Stimulated activated CD4-positive, alpha-beta T cell treated with anti-CD3 and anti-CD28 coated beads, Interleukin-4, amount 100 ng/mL, for 1 hour (primary cell): Measurements from ENCODE around the gene PNPLA2.

Source experiments
- DNase-seq: peaks from one replicate; pipeline ENCODE4 v3.0.0-alpha.2; 2020

PNPLA2 gene

GRCh38 chr11:819943-820649, 1.4 kb downstream of the PNPLA2 start:
- peak; percentile 92 for DNase-seq

- no peak for DNase-seq
Observed at GRCh38 chr11:820655-821511, 2.2 kb downstream of the PNPLA2 start.

- DNase-seq = no peak
Observed at GRCh38 chr11:821512-822371, 3.0 kb downstream of the PNPLA2 start.

- DNase-seq = no peak
Observed at GRCh38 chr11:823441-824291, 5.0 kb downstream of the PNPLA2 start.

GRCh38 chr11:824292-824880, 5.7 kb downstream of the PNPLA2 start:
- no peak for DNase-seq

- no peak for DNase-seq
Observed at GRCh38 chr11:824942-825341, 6.2 kb downstream of the PNPLA2 start.

GRCh38 chr11:825366-826226, 6.9 kb downstream of the PNPLA2 start:
- DNase-seq = no peak

GRCh38 chr11:826227-826621, 7.5 kb downstream of the PNPLA2 start:
- no peak for DNase-seq

GRCh38 chr11:826836-827145, 8.1 kb downstream of the PNPLA2 start:
- no peak for DNase-seq

GRCh38 chr11:827146-827896, 8.6 kb downstream of the PNPLA2 start:
- no peak for DNase-seq

GRCh38 chr11:827897-828192, 9.1 kb downstream of the PNPLA2 start, which contains the start of gene CRACR2B:
CRACR2B (plus strand) TSS chr11:827919; CDS start chr11:828608, 689 bp downstream.
- no peak for DNase-seq

- DNase-seq = no peak
Observed at GRCh38 chr11:828506-829175, 9.9 kb downstream of the PNPLA2 start.

GRCh38 chr11:829176-829846, 10.6 kb downstream of the PNPLA2 start:
- DNase-seq = no peak

- DNase-seq = no peak
Observed at GRCh38 chr11:829847-830294, 11.2 kb downstream of the PNPLA2 start.

- peak; percentile 61 for DNase-seq
Observed at GRCh38 chr11:830295-831117, 11.8 kb downstream of the PNPLA2 start.

- no peak for DNase-seq
Observed at GRCh38 chr11:831118-831864, 12.6 kb downstream of the PNPLA2 start.

- no peak for DNase-seq
Observed at GRCh38 chr11:831961-832528, 13.3 kb downstream of the PNPLA2 start.
